SK-N-SH (cell line): ENCODE measurements around the gene GCLC. TPM values are rescaled to one million over a fixed set of nuclear protein-coding genes. Genes with fewer than 3 reads are reported as not detected.

Experiments used
- CTCF ChIA-PET: fragments of 300-600, 350-600 bp; formaldehyde crosslinking; extraction: SDS; loops from one replicate; lab custom pipeline; 2021; lab: Yijun Ruan, JAX
- POLR2A ChIA-PET: fragments of 350-600 bp; sonication (Branson Sonifier 250); formaldehyde crosslinking; extraction: SDS; loops from one replicate; lab custom pipeline; 2020; ENCODE audit warnings: antibody characterized with exemption, inconsistent platforms; lab: Yijun Ruan, JAX
- DNase-seq: peaks from one replicate; pipeline ENCODE4 v3.0.0; 2012
- H2AFZ ChIP-seq: fragments of 200-600 bp; sonication (generic); 2 replicates; pipeline ENCODE4 v1.8.1; 2016; ENCODE audit warnings: antibody characterized with exemption, mild to moderate bottlenecking, low read depth
- H3F3A ChIP-seq: fragments of 200-600 bp; sonication (generic); replicated peaks from 2 replicates; pipeline ENCODE3; 2016; ENCODE audit warnings: antibody characterized with exemption, mild to moderate bottlenecking; ENCODE audit not compliant: insufficient read depth
- H3K27ac ChIP-seq, 2 experiments: fragments of 200-500 bp in 1 of 2; fragments of 200-600 bp in 1 of 2; sonication (Bioruptor generic) in 1 of 2; sonication (generic), shearing (Covaris generic) in 1 of 2; 2 replicates each; pipeline versions ENCODE4 v1.5.1 to v1.6.1; 2014 to 2016; ENCODE audit warnings: low read depth in 2 of 2, inconsistent platforms in 1 of 2, low read length in 1 of 2, mild to moderate bottlenecking in 1 of 2, mixed read lengths in 1 of 2
- H3K27me3 ChIP-seq: fragments of 200-600 bp; sonication (generic), shearing (Covaris generic); 2 replicates; pipeline ENCODE4 v1.6.1; 2016; ENCODE audit warnings: mixed run types; ENCODE audit not compliant: insufficient read depth
- H3K36me3 ChIP-seq, 2 experiments: fragments of 200-500 bp in 1 of 2; fragments of 200-600 bp in 1 of 2; sonication (Bioruptor generic) in 1 of 2; sonication (generic) in 1 of 2; replicated peaks in 1 of 2; 2 replicates each; pipeline versions ENCODE3 to v1.5.1; 2014 to 2016; ENCODE audit warnings: low read length in 1 of 2, mild to moderate bottlenecking in 1 of 2; ENCODE audit not compliant: insufficient read depth in 2 of 2, control insufficient read depth in 1 of 2
- H3K4me1 ChIP-seq, 2 experiments: fragments of 200-500 bp in 1 of 2; fragments of 200-600 bp in 1 of 2; sonication (Bioruptor generic) in 1 of 2; sonication (generic), shearing (Covaris generic) in 1 of 2; 2 replicates each; pipeline versions ENCODE4 v1.5.1 to v1.6.1; 2014 to 2016; ENCODE audit warnings: low read depth in 1 of 2, low read length in 1 of 2, mixed run types in 1 of 2; ENCODE audit not compliant: insufficient read depth in 2 of 2, control insufficient read depth in 1 of 2
- H3K4me2 ChIP-seq: fragments of 200-600 bp; sonication (generic), shearing (Covaris generic); 2 replicates; pipeline ENCODE4 v1.6.1; 2017; ENCODE audit warnings: mixed run types
- H3K4me3 ChIP-seq, 2 experiments: fragments of 200-500 bp in 1 of 2; fragments of 200-600 bp in 1 of 2; sonication (Bioruptor generic) in 1 of 2; sonication (generic), shearing (Covaris generic) in 1 of 2; 2 replicates each; pipeline versions ENCODE4 v1.5.1 to v1.8.1; 2014 to 2016; ENCODE audit warnings: low read depth in 2 of 2, inconsistent platforms in 1 of 2, low read length in 1 of 2, mild to moderate bottlenecking in 1 of 2, mixed read lengths in 1 of 2, moderate library complexity in 1 of 2
- H3K79me2 ChIP-seq: fragments of 200-600 bp; sonication (generic); 2 replicates; pipeline ENCODE4 v1.8.1; 2017; ENCODE audit warnings: mild to moderate bottlenecking; ENCODE audit not compliant: insufficient read depth
- H3K9ac ChIP-seq: fragments of 200-600 bp; sonication (generic); 2 replicates; pipeline ENCODE4 v1.6.1; 2017; ENCODE audit warnings: mixed run types
- H3K9me2 ChIP-seq: fragments of 200-600 bp; sonication (generic); 2 replicates; pipeline ENCODE4 v1.6.1; 2017; ENCODE audit warnings: mixed run types
- H3K9me3 ChIP-seq: fragments of 200-600 bp; sonication (generic); 2 replicates; pipeline ENCODE4 v1.6.1; 2017; ENCODE audit warnings: mixed run types, mild to moderate bottlenecking, moderate library complexity
- H4K20me1 ChIP-seq: fragments of 200-600 bp; sonication (generic); 2 replicates; pipeline ENCODE4 v1.6.1; 2017; ENCODE audit warnings: mild to moderate bottlenecking, mixed run types; ENCODE audit not compliant: insufficient read depth
- CHD2 ChIP-seq: fragments of 150-350 bp; IDR thresholded peaks from 2 replicates; pipeline ENCODE4 v1.6.1; 2018; ENCODE audit warnings: low read length; ENCODE audit not compliant: partially characterized antibody
- CTCF ChIP-seq: fragments of 200-600 bp; sonication (generic); IDR thresholded peaks from 2 replicates; pipeline ENCODE4 v1.6.1; 2017; ENCODE audit warnings: antibody characterized with exemption, mild to moderate bottlenecking, moderate library complexity
- ELF1 ChIP-seq: IDR thresholded peaks from 2 replicates; pipeline ENCODE4 v1.4.0; 2012
- FOSL2 ChIP-seq: IDR thresholded peaks from 2 replicates; pipeline ENCODE4 v1.4.0; 2012; ENCODE audit warnings: low read depth, mild to moderate bottlenecking, moderate library complexity, borderline replicate concordance
- GABPA ChIP-seq: IDR thresholded peaks from 2 replicates; pipeline ENCODE4 v1.4.0; 2012; ENCODE audit warnings: low read depth, mild to moderate bottlenecking
- NRF1 ChIP-seq: IDR thresholded peaks from 2 replicates; pipeline ENCODE4 v1.6.1; 2012; ENCODE audit warnings: low read depth, mild to moderate bottlenecking, low read length
- POLR2AphosphoS5 ChIP-seq: IDR thresholded peaks from 2 replicates; pipeline ENCODE4 v1.6.1; 2012; ENCODE audit warnings: low read depth, low read length
- RAD21 ChIP-seq: IDR thresholded peaks from 2 replicates; pipeline ENCODE4 v1.6.1; 2012; ENCODE audit warnings: mild to moderate bottlenecking, low read length
- RCOR1 ChIP-seq: fragments of 150-350 bp; IDR thresholded peaks from 2 replicates; pipeline ENCODE4 v1.6.1; 2017; ENCODE audit warnings: antibody characterized with exemption, low read length
- RFX5 ChIP-seq: IDR thresholded peaks from 2 replicates; pipeline ENCODE4 v1.6.1; 2012; ENCODE audit warnings: mild to moderate bottlenecking, improper control_type of control experiment, low read length
- TCF12 ChIP-seq: IDR thresholded peaks from 2 replicates; pipeline ENCODE4 v1.4.0; 2012
- TEAD4 ChIP-seq: IDR thresholded peaks from 2 replicates; pipeline ENCODE4 v1.4.0; 2012; ENCODE audit warnings: mild to moderate bottlenecking, borderline replicate concordance; ENCODE audit not compliant: insufficient read depth
- USF2 ChIP-seq: fragments of 150-350 bp; IDR thresholded peaks from 2 replicates; pipeline ENCODE4 v1.6.1; 2017; ENCODE audit warnings: antibody characterized with exemption, low read length, low read depth, borderline replicate concordance
- ZBTB33 ChIP-seq: IDR thresholded peaks from 2 replicates; pipeline ENCODE4 v1.4.0; 2012; ENCODE audit warnings: low read depth, borderline replicate concordance
- WGBS: methylation state at CpG from one replicate; pipeline ENCODE4 v1.1.6; 2017; ENCODE audit warnings: low lambda C conversion rate; 5-methylcytosine and 5-hydroxymethylcytosine counted together
- polyA plus RNA-seq, 3 experiments: library from polyadenylated mRNA; depleted of rRNA; stranded (reverse); fragments of >200 nt; gene quantifications; 2 replicates each; pipeline ENCODE4 v1.2.3, GENCODE V29; 2012
- TF ChIP-seq, protein P1 (sequence below): fragments of 150-350 bp; IDR thresholded peaks from 2 replicates; pipeline ENCODE4 v1.6.1; 2016; ENCODE audit warnings: mild to moderate bottlenecking, low read depth, low read length

The GCLC gene
- polyA plus RNA-seq, 1 of the 3 experiments (the other 2 are of a cell fraction) = 7.5 TPM

DNA sequence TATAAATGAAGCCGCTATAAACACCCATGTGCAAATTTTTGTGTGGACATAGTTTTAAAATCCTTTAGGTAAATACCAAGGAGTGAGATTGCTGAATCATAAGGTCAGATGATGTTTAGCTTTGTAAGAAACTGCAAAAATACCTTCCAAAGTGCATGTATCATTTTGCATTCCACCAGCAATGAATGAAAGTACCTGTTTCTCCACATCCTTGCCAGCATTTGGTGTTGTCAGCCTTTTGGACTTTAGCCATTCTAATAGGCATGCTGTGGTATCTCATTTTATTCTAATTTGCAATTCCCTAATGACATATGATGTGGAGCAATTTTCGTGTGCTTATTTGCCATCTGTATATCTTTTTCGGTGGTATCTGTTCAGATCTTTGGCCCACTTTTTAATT, 93.7 kb downstream of the GCLC start:
- Histone ChIP-seq H3K36me3 (no peaks in the 10 kb centered on the region), H3K4me2 (no peak overlapping the region), H3F3A (no peaks in the 10 kb centered on the region), H3K27me3 (peaks cover 5% of the 10 kb centered on the region; the same call in 1 of the 2 replicates), H3K9me2 (no peaks in the 10 kb centered on the region), H3K27ac (no peak overlapping the region), H3K9ac (no peak overlapping the region), H2AFZ (no peak overlapping the region), H3K79me2 (no peaks in the 10 kb centered on the region), H3K4me1 (no peaks in the 10 kb centered on the region), H4K20me1 (no peaks in the 10 kb centered on the region), H3K4me3 (no peak overlapping the region), H3K9me3 (no peaks in the 10 kb centered on the region)
- WGBS = 25% methylated on average over 3 of the region's 3 CpGs
- CTCF ChIA-PET = interaction anchor here (1.2 kb wide), 1 partner anchor 33 kb away, joined by 3 read pairs; no protein-coding TSS in a partner anchor
- TF ChIP-seq CHD2 = no peak
- no peak for TF ChIP-seq FOSL2
- no peak for TF ChIP-seq CTCF
- no peak for TF ChIP-seq RCOR1
- TF ChIP-seq GABPA = no peak
- TF ChIP-seq RAD21 = no peak
- no peak for TF ChIP-seq ZBTB33
- TF ChIP-seq, protein P1, sequence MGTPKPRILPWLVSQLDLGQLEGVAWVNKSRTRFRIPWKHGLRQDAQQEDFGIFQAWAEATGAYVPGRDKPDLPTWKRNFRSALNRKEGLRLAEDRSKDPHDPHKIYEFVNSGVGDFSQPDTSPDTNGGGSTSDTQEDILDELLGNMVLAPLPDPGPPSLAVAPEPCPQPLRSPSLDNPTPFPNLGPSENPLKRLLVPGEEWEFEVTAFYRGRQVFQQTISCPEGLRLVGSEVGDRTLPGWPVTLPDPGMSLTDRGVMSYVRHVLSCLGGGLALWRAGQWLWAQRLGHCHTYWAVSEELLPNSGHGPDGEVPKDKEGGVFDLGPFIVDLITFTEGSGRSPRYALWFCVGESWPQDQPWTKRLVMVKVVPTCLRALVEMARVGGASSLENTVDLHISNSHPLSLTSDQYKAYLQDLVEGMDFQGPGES = no peak
- no peak for TF ChIP-seq NRF1
- no peak for TF ChIP-seq RFX5
- no peak for TF ChIP-seq POLR2AphosphoS5
- TF ChIP-seq TCF12 = no peak
- POLR2A ChIA-PET = no interaction called here
- DNase-seq = no peak

- Histone ChIP-seq H3F3A (no peaks in the 10 kb centered on the region), H3K4me1 (no peaks in the 10 kb centered on the region), H3K36me3 (no peaks in the 10 kb centered on the region), H3K9me3 (no peaks in the 10 kb centered on the region), H3K9me2 (no peaks in the 10 kb centered on the region), H3K9ac (no peak overlapping the region), H3K79me2 (no peaks in the 10 kb centered on the region), H3K27me3 (peaks cover 5% of the 10 kb centered on the region; the same call in 1 of the 2 replicates), H3K4me3 (no peak overlapping the region), H3K4me2 (no peak overlapping the region), H2AFZ (no peak overlapping the region), H3K27ac (no peak overlapping the region), H4K20me1 (no peaks in the 10 kb centered on the region)
- POLR2A ChIA-PET = no interaction called here
- TF ChIP-seq TEAD4 = no peak
- TF ChIP-seq RFX5 = no peak
- no peak for TF ChIP-seq USF2
- no peak for TF ChIP-seq POLR2AphosphoS5
- TF ChIP-seq GABPA = no peak
- TF ChIP-seq ELF1 = no peak
- CTCF ChIA-PET = interaction anchor here (1.0 to 1.6 kb wide), 3 partner anchors 11 to 275 kb away, joined by 3 to 5 read pairs (median 4); no protein-coding TSS in a partner anchor
- DNase-seq = no peak
- WGBS = 45% methylated on average over 2 of the region's 2 CpGs
Observed at GRCh38 chr6:53447865-53448264, 97.0 kb downstream of the GCLC start.
